Panc1 (cell line): Measurements from ENCODE around the gene LRRC45. TPM values are rescaled to one million over a fixed set of nuclear protein-coding genes. Genes with fewer than 3 reads are reported as not detected.

Experiments used
- ATAC-seq: fragments of 200-7000 bp; cut with Tn5 transposase; 2 replicates; pipeline ENCODE4 v1.9.1; 2020; ENCODE audit warnings: mild to moderate bottlenecking, moderate library complexity
- BruUV-seq: library from RNA; stranded (reverse); fragments of 400-500 nt; replicated peaks from 2 replicates; lab custom pipeline; 2021; lab: Mats Ljungman, UMichigan
- CTCF ChIA-PET: fragments of 300-600 bp; sonication (Branson Sonifier 250); formaldehyde crosslinking; loops from one replicate; lab custom pipeline; 2022; ENCODE audit warnings: antibody characterized with exemption; lab: Charles Lee
- POLR2A ChIA-PET: fragments of 300-600 bp; sonication (Branson Sonifier 250); formaldehyde crosslinking; loops from one replicate; lab custom pipeline; 2022; ENCODE audit warnings: antibody characterized with exemption; lab: Charles Lee
- DNase-seq: peaks from one replicate; pipeline ENCODE4 v3.0.0-alpha.2; 2010; ENCODE audit warnings: low read depth, low spot score
- H3K27ac ChIP-seq: 2 replicates; pipeline ENCODE4 v1.5.1; 2011; ENCODE audit warnings: mild to moderate bottlenecking, low read length, inconsistent platforms
- H3K27me3 ChIP-seq: fragments of 200-500 bp; sonication (Bioruptor generic); 2 replicates; pipeline ENCODE4 v1.6.0; 2014; ENCODE audit warnings: low read length, inconsistent platforms; ENCODE audit not compliant: control insufficient read depth, insufficient read depth
- H3K36me3 ChIP-seq: fragments of 200-500 bp; sonication (Bioruptor generic); 2 replicates; pipeline ENCODE4 v1.5.1; 2014; ENCODE audit warnings: inconsistent platforms, mild to moderate bottlenecking, low read length, moderate library complexity; ENCODE audit not compliant: control insufficient read depth, insufficient read depth
- H3K4me1 ChIP-seq: 2 replicates; pipeline ENCODE4 v1.5.1; 2011; ENCODE audit warnings: inconsistent platforms, mild to moderate bottlenecking, low read length, moderate library complexity; ENCODE audit not compliant: control insufficient read depth, insufficient read depth
- H3K4me3 ChIP-seq, 2 experiments: 2 replicates each; pipeline ENCODE4 v1.5.1; 2011 to 2012; ENCODE audit warnings: low read depth in 2 of 2, low read length in 2 of 2, mild to moderate bottlenecking in 2 of 2, inconsistent platforms in 1 of 2, moderate library complexity in 1 of 2
- H3K9me3 ChIP-seq: fragments of 200-500 bp; sonication (Bioruptor generic); 2 replicates; pipeline ENCODE4 v1.5.1; 2014; ENCODE audit warnings: low read depth, mild to moderate bottlenecking, inconsistent platforms, low read length, moderate library complexity; ENCODE audit not compliant: control insufficient read depth, insufficient read depth
- CTCF ChIP-seq: fragments of 450-650 bp; IDR thresholded peaks from 2 replicates; pipeline ENCODE4 v1.5.1; 2017; ENCODE audit warnings: mild to moderate bottlenecking
- POLR2AphosphoS5 ChIP-seq: IDR thresholded peaks from 2 replicates; pipeline ENCODE4 v1.6.1; 2012; ENCODE audit warnings: mild to moderate bottlenecking, low read depth, low read length, moderate library complexity
- REST ChIP-seq, 2 experiments: IDR thresholded peaks; 2 replicates each; pipeline ENCODE4 v1.6.1; 2011 to 2012; ENCODE audit warnings: low read depth in 2 of 2, control low read depth in 1 of 2, low read length in 1 of 2, mild to moderate bottlenecking in 1 of 2, moderate library complexity in 1 of 2; ENCODE audit not compliant: insufficient read depth in 1 of 2
- SIN3A ChIP-seq: IDR thresholded peaks from 2 replicates; pipeline ENCODE4 v1.6.1; 2012; ENCODE audit warnings: low read depth, mild to moderate bottlenecking, low read length, moderate library complexity, borderline replicate concordance; ENCODE audit not compliant: insufficient read depth
- TCF7L2 ChIP-seq: IDR thresholded peaks from 2 replicates; pipeline ENCODE4 v1.6.1; 2011; ENCODE audit warnings: mild to moderate bottlenecking, low read depth, low read length, inconsistent platforms
- in situ Hi-C: cut with HindIII; loops from 2 replicates; pipeline ENCODE4 v1.10.0; 2016; ENCODE audit warnings: low sequenced_read_pairs, low pct_unique_long_range_greater_than_20kb
- intact Hi-C: fragments of 100-400 bp; cut with micrococcal nuclease; formaldehyde crosslinking; loops from one replicate; pipeline ENCODE4 v1.10.0; 2022; ENCODE audit not compliant: unreplicated experiment
- total RNA-seq: library from RNA; stranded (reverse); gene quantifications from one replicate; pipeline ENCODE4 v1.2.1, GENCODE V29; 2021; ENCODE audit not compliant: unreplicated experiment

Gene LRRC45
- total RNA-seq, 1 experiment from 2014 or later = 29.9 TPM

GRCh38 chr17:82072827-82073226 lies 49.7 kb downstream of the LRRC45 start:
- DNase-seq = no peak
- POLR2A ChIA-PET = interaction anchor here (0.6 kb wide), 1 partner anchor 32 kb away, joined by 21 read pairs; no protein-coding TSS in a partner anchor

GRCh38 chr17:82073446-82073845 lies 50.3 kb downstream of the LRRC45 start:
- no TSS peak for BruUV-seq
- POLR2A ChIA-PET = interaction anchor here (0.6 to 0.7 kb wide), 2 partner anchors 21 to 33 kb away, joined by 4 to 21 read pairs; no protein-coding TSS in a partner anchor
- intact Hi-C loops = no loop called here
- H3K36me3 ChIP-seq = no peaks in the 10 kb centered on the region; the same call in 1 of the 2 replicates
- in situ Hi-C loops = no loop called here
- H3K27ac ChIP-seq = no peak overlapping the region
- H3K4me3 ChIP-seq = no peak overlapping the region
- ATAC-seq (no peak), DNase-seq (no peak)
- no peaks in the 10 kb centered on the region for H3K9me3 ChIP-seq
- CTCF ChIA-PET = no interaction called here
- no peak for TF ChIP-seq CTCF
- TF ChIP-seq SIN3A = no peak
- TF ChIP-seq TCF7L2 = no peak
- no peak for TF ChIP-seq REST (IDR thresholded peaks at IDR 0.05; ENCODE audit: insufficient read depth in 1 of 2, low read depth in 2 of 2, low read length in 1 of 2)
- no peak for TF ChIP-seq POLR2AphosphoS5
- H3K27me3 ChIP-seq = no peaks in the 10 kb centered on the region
- H3K4me1 ChIP-seq = peaks cover 17% of the 10 kb centered on the region

More at GRCh38 chr17:82072827-82073226, 49.7 kb downstream of the LRRC45 start:
- intact Hi-C loops = no loop called here
- TF ChIP-seq CTCF (no peak), TCF7L2 (no peak), SIN3A (no peak), REST (IDR thresholded peaks at IDR 0.05; ENCODE audit: insufficient read depth in 1 of 2, low read depth in 2 of 2, low read length in 1 of 2) (no peak), POLR2AphosphoS5 (no peak)
- no peaks in the 10 kb centered on the region for H3K9me3 ChIP-seq
- no peak for ATAC-seq
- H3K4me3 ChIP-seq = no peak overlapping the region
- CTCF ChIA-PET = interaction anchor here (0.7 kb wide), 1 partner anchor 31 kb away, joined by 3 read pairs; no protein-coding TSS in a partner anchor
- H3K4me1 ChIP-seq = peaks cover 11% of the 10 kb centered on the region
- in situ Hi-C loops = no loop called here
- no peaks in the 10 kb centered on the region for H3K36me3 ChIP-seq
- no peaks in the 10 kb centered on the region for H3K27me3 ChIP-seq
- H3K27ac ChIP-seq = no peak overlapping the region
- BruUV-seq = no TSS peak
